Tibial artery (tissue), 4 donors: ENCODE results near the gene TMEM234.
A peak's percentile ranks its signal among the peaks of the same experiment; 100 is the strongest.
"Not testable (repeated sequence)": the region's sequence is repeated elsewhere in the genome, so short reads cannot be mapped to it uniquely, and the experiment has no call there.

ENCODE experiments used
- DNase-seq, 2 donors: peaks; one replicate each; pipeline ENCODE4 v3.0.0-alpha.2; 2019
- H3K27ac ChIP-seq, 2 donors: fragments of 200-600 bp; sonication (generic) in 1 of 2; 1 replicate in 1 of 2; 2 replicates in 1 of 2; pipeline ENCODE4 v1.5.1; 2018 to 2019; ENCODE audit warnings: mild to moderate bottlenecking in 1 of 2
- H3K27me3 ChIP-seq, 2 donors: fragments of 200-600 bp; sonication (generic) in 1 of 2; one replicate each; pipeline versions ENCODE4 v1.5.1 to v1.6.0; 2016 to 2019
- H3K36me3 ChIP-seq, 3 donors: fragments of 200-600 bp; sonication (generic) in 2 of 3; one replicate each; pipeline ENCODE4 v1.5.1; 2016 to 2019; ENCODE audit warnings: mild to moderate bottlenecking in 2 of 3
- H3K4me1 ChIP-seq, 4 donors: fragments of 200-600 bp; sonication (generic) in 2 of 4; 1 replicate in 3 of 4; 2 replicates in 1 of 4; pipeline ENCODE4 v1.5.1; 2016 to 2019
- H3K4me3 ChIP-seq, 2 donors: fragments of 200-600 bp; sonication (generic) in 1 of 2; 1 replicate in 1 of 2; 2 replicates in 1 of 2; pipeline ENCODE4 v1.5.1; 2018 to 2019; ENCODE audit warnings: mild to moderate bottlenecking in 2 of 2
- H3K9me3 ChIP-seq, 3 donors: fragments of 200-600 bp; sonication (generic) in 1 of 3; one replicate each; pipeline ENCODE4 v1.5.1; 2016 to 2019
- CTCF ChIP-seq, 2 experiments: fragments of 200-600 bp in 1 of 2; fragments of 450-650 bp in 1 of 2; IDR thresholded peaks; one replicate each; pipeline ENCODE4 v1.5.1; 2017 to 2019; ENCODE audit warnings: antibody characterized with exemption in 2 of 2, mild to moderate bottlenecking in 1 of 2, moderate library complexity in 1 of 2
- intact Hi-C: fragments of 100-400 bp; cut with DNase I; formaldehyde crosslinking; loops from one replicate; pipeline ENCODE4 v1.15.0; 2023; ENCODE audit warnings: low total_unique reads

The TMEM234 gene

GRCh38 chr1:32221980-32222755 is at the start of gene TMEM234, which contains the start of gene EIF3I:
TMEM234 (minus strand) TSS chr1:32222353; CDS start chr1:32222322, 31 bp downstream.
EIF3I (plus strand) TSS chr1:32222407; CDS start chr1:32222442, 35 bp downstream.
- peaks cover 30 to 62% (median 37%) of the 10 kb centered on the region in 3 donors for H3K36me3 ChIP-seq
- peak; percentile 94 to 95 for DNase-seq
- peak within 1 kb of the TSS; percentile 90 to 92 for H3K27ac ChIP-seq
- intact Hi-C loops = loop anchor here (5.0 kb wide), 1 partner anchor 70 kb away; the partner anchor contains the start of gene HDAC1
- no peak for TF ChIP-seq CTCF (IDR thresholded peaks at IDR 0.05)
- H3K27me3 ChIP-seq = no peaks in the 10 kb centered on the region
- peaks cover 0 to 34% (median 28%) of the 10 kb centered on the region in 4 donors for H3K4me1 ChIP-seq
- H3K4me3 ChIP-seq = peak within 1 kb of the TSS; percentile 65 to 86
- H3K9me3 ChIP-seq = no peaks in the 10 kb centered on the region

- DNase-seq = no peak
- H3K36me3 ChIP-seq = no peaks in the 10 kb centered on the region
- no peaks in the 10 kb centered on the region for H3K9me3 ChIP-seq
- H3K27me3 ChIP-seq = peaks cover 0 to 21% of the 10 kb centered on the region in 2 donors
- intact Hi-C loops = no loop called here
- TF ChIP-seq CTCF (IDR thresholded peaks at IDR 0.05) = no peak
- no peak overlapping the region for H3K27ac ChIP-seq
- H3K4me3 ChIP-seq = no peak overlapping the region
- H3K4me1 ChIP-seq = peaks cover 0 to 8% (median 3%) of the 10 kb centered on the region in 4 donors
These were observed 47.6 kb upstream of the TMEM234 start for GRCh38 chr1:32269744-32270143.

- intact Hi-C loops = no loop called here
- Histone ChIP-seq H3K27ac (no peak overlapping the region), H3K36me3 (no peaks in the 10 kb centered on the region), H3K4me1 (peaks cover 0 to 8% (median 3%) of the 10 kb centered on the region in 4 donors), H3K27me3 (peaks cover 0 to 4% of the 10 kb centered on the region in 2 donors), H3K9me3 (no peaks in the 10 kb centered on the region), H3K4me3 (no peak overlapping the region)
- no peak for DNase-seq
- no peak for TF ChIP-seq CTCF (IDR thresholded peaks at IDR 0.05)
These were observed 44.9 kb upstream of the TMEM234 start for GRCh38 chr1:32266921-32267591.

GRCh38 chr1:32265846-32266245 is 43.7 kb upstream of the TMEM234 start:
- no peaks in the 10 kb centered on the region for H3K9me3 ChIP-seq
- no peaks in the 10 kb centered on the region for H3K27me3 ChIP-seq
- intact Hi-C loops = no loop called here
- H3K27ac ChIP-seq = no peak overlapping the region
- no peak for DNase-seq
- peaks cover 0 to 8% (median 3%) of the 10 kb centered on the region in 4 donors for H3K4me1 ChIP-seq
- no peaks in the 10 kb centered on the region for H3K36me3 ChIP-seq
- H3K4me3 ChIP-seq = no peak overlapping the region
- no peak for TF ChIP-seq CTCF (IDR thresholded peaks at IDR 0.05)

- intact Hi-C loops = no loop called here
- DNase-seq = no peak
- Histone ChIP-seq H3K4me1 (peaks cover 0 to 8% (median 3%) of the 10 kb centered on the region in 4 donors), H3K9me3 (no peaks in the 10 kb centered on the region), H3K36me3 (no peaks in the 10 kb centered on the region), H3K27ac (no peak overlapping the region), H3K27me3 (no peaks in the 10 kb centered on the region), H3K4me3 (no peak overlapping the region)
- TF ChIP-seq CTCF (IDR thresholded peaks at IDR 0.05) = no peak
These were observed 41.6 kb upstream of the TMEM234 start for GRCh38 chr1:32263744-32264143.

- DNase-seq, H3K27me3 ChIP-seq, H3K9me3 ChIP-seq, H3K27ac ChIP-seq, H3K4me3 ChIP-seq, H3K4me1 ChIP-seq, intact Hi-C loops, H3K36me3 ChIP-seq: not testable (repeated sequence)
These were observed 41.1 kb upstream of the TMEM234 start for GRCh38 chr1:32263236-32263593.
